CD4-positive, alpha-beta T cell treated with Interleukin-12 subunit alpha and Interleukin-12 subunit beta, for 1 hour (primary cell): ENCODE results near the gene RFESD.
"Not testable (repeated sequence)": the region's sequence is repeated elsewhere in the genome, so short reads cannot be mapped to it uniquely, and the experiment has no call there.

Source experiments
- DNase-seq: peaks from one replicate; pipeline ENCODE4 v3.0.0-alpha.2; 2020

Gene RFESD

DNA sequence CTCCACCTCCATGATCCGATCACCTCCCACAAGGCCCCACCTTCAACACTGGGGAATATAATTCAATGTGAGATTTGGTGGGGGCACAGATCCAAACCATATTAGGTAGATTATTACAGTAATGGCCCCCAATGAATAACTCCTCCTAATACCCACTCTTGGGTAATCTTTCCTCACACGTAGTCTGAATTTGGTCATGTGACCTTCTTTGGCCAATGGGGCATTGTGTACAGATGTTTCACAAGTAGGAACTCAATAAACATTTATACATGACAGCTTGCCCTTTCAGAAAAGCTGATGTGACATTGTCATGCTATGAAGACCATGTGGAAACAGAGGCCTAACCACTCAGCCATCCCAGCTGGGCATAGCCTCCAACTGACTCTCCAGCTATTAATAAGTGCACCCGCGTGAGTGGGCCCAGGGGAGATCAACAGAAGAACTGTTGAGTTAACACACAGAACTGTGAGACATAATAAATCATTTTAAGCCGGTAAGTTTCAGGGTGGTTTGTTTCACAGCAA lies 16.1 kb upstream of the RFESD start:
- DNase-seq, result no peak

DNA sequence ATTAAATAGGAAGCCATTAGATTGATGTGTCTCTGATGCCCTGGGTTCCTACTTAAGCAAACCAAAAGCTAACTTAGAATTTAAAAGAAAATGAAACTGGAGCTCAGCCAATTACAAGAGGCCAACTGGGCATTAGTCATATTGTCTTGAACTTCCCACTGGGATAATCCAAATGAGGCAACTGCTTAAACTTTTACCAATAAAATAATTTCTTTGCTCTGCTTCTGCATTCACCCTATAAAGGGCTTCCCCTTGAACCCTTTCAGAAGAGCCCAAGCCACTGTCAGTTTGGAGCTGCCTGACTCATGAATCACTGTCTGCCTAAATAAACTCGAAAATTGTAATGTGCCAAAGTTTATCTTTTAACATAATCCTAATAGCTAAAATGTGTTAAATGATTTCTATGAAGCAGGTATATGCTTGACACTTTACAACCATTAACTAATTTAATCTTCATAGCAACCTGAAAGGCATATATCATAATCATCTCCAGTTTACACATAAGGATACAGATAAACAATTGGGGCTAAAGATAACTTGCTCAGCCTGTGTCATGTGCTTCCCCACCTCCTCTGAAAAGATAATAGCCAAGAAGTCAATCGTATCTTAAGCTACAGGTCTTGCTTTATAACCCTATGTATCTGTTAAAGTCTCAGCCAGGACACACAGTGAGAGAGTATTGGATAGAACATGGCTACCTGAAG lies 15.2 kb upstream of the RFESD start:
- DNase-seq, result no peak

DNA sequence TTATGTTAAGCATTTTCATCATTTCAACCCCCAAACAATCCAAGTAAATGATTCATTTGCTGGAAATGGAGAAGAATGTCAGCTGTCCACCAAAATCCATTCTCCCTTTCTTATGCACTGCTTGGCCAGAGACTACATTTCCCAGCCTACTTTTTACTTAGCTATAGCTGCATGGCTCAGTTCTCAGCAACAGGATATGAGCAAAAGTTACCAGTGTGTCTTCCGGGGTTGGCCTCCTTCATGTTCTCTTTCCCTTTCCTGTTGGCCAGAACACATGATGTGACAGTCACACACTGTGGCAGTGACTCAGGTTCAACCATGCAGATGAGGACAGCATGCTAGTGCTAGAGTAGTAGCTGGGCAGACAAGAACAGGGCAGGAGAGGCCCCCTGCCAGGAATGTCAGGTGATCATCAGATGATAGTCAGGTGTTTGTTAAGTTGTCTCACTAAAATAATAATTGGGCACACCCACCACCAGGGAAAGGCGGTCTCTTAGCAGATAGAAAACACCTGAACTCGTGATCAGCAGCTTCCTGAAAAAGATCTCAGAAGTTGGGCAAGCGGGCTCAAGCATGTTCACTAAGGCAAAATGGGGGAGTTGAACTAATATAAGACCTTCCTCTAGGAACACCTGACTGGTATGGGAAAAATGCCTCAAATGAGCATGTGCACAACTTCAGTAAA lies 14.4 kb upstream of the RFESD start:
- peak; percentile 80 for DNase-seq

DNA sequence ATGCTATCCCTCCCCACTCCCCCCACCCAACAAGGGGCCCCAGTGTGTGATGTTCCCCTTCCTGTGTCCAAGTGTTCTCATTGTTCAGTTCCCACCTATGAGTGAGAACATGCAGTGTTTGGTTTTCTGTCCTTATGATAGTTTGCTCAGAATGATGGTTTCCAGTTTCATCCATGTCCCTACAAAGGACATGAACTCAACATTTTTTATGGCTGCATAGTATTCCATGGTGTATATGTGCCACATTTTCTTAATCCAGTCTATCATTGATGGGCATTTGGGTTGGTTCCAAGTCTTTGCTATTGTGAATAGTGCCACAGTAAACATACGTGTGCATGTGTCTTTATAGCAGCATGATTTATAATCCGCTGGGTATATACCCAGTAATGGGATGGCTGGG lies 13.6 kb upstream of the RFESD start:
- not testable (repeated sequence) for DNase-seq

DNA sequence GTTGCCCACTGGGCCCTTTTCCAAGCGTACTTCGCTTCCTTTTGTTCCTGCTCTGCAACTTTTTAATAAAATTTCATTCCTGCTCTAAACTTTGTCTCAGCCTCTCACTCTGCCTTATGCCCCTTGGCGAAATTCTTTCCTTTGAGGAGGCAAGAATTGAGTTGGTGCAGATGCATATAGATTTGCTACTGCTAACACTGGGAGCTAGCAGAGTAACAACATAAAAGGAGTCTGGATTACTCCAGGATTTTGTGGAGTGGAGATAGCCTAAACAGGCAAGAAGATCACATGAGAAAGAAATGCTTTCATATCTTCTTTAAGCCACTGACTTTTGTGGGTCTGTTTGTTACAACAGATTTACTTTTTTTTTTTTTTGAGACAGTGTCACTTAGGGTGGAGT lies 12.9 kb upstream of the RFESD start:
- no peak for DNase-seq

DNA sequence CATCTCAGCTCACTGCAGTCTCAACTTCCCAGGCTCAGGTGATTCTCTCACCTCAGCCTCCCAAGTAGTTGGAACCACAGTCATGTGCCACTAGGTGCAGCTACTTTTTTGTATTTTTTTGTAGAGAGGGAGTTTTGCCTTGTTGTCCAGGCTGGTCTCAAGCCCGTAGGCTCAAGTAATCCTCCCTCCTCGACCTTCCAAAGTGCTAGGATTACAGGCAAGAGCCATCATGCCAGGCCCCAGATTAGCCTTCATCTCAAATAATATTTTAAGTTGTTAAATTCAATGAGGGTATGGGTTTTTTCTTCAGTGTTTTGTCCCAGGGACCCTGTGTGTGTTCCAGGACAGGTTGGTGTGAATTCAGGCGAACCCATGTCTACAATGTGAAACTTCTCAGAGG lies 12.5 kb upstream of the RFESD start:
- no peak for DNase-seq

DNA sequence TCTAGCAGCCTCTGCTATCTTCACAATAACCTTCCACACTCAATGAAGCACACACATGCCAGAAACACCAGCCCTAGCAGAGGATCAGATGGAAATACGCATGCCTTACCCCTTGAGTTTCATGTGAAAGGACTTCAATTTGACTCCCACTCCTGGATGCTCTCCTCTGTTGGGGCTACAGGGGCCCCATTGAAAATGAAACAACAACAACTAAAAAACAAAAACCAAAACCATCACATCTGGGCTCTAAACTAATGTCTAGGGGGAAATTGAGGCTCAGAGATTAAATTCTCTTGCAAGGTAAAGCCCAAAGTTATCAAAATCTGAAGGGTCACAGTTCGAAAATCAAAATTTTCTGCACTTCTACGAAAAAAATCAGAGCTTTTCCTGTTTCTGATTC lies 7.9 kb upstream of the RFESD start:
- no peak for DNase-seq

DNA sequence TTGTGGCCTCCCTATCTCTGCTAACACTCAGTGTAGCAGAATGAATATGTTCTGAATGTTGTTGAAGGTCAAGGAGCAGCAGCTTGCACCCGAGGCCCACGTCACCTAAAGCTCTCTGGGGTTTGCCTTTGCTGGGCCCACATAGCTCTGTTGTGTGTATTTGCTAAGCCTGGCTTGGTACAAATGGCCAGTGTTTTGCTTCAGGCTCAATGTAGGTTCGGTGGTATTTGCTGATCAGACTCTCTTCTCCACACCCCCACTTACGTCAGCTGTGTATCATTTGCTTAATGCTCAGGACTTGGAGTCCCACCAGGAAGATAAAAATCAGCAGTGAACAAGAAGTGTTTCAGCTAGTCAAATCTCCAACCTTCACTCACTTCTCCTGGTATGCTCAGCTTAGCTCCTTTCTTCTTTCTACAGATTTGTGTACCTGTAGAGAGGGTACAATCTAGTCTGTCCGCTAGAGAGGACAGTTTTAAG lies 4.8 kb upstream of the RFESD start:
- DNase-seq, result no peak

DNA sequence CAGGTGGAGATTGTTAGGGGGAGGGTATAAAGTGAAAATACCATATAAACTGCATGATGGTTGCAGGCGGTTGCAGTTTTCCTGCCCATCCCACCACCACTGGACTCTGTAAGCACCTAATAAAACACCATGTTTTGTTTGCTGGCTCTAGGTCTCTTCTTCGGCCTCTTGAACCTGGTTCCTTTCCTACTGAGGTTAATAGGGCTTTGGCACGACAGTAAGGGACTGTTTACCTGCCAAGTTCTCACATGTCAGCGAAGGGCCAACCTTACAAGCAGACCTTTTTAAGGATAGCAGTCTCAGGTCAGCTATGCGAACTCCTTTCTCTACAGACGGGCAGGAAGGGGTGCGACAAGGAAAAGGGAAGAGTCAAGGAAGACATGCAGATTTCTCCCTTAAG lies 3.4 kb upstream of the RFESD start:
- no peak for DNase-seq

DNA sequence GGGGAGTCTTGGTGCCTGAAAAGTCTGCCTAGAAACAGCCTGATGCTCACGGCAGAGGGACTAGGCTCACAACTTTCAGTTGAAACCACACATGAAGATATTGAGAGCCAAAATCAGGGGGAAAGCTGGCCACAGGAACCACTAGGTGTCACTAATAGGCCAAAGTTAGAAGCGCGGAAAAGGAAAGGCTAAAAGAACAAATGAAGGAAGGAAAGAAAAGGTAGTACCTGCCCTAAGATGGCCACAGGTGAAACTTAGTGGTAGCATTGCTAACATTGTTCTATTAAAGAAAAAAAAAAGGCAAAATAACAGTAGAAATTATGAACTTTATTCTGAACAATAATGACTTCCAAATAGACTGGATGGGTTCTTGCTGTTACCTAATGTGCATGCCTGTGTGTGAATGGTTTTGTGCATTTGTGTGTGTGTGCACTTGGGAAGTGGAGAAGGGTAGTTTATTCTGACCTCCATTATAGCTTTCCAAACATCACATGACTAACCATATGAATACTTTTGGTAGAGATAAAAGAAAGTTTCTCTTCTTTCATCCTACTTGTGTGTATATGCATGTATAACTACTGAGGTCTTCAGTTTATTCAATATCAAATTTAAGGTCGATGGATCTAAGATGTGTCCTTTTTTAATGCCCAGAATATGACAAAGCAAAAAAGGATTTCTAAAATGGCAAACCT lies 2.1 kb upstream of the RFESD start:
- DNase-seq, result peak; percentile 70

DNA sequence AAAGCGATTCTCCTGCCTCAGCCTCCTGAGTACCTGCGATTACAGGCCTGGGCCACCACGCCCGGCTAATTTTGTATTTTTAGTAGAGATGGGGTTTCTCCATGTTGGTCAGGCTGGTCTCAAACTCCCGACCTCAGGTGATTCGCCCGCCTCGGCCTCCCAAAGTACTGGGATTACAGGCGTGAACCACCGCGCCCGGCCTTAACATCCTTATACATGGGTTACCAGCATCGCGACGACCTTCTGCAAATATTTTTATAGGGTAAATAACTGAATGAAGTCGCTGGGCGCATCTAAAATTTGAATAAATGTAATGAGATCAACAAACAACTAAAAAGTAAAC lies 380 bp upstream of the RFESD start:
- not testable (repeated sequence) for DNase-seq

DNA sequence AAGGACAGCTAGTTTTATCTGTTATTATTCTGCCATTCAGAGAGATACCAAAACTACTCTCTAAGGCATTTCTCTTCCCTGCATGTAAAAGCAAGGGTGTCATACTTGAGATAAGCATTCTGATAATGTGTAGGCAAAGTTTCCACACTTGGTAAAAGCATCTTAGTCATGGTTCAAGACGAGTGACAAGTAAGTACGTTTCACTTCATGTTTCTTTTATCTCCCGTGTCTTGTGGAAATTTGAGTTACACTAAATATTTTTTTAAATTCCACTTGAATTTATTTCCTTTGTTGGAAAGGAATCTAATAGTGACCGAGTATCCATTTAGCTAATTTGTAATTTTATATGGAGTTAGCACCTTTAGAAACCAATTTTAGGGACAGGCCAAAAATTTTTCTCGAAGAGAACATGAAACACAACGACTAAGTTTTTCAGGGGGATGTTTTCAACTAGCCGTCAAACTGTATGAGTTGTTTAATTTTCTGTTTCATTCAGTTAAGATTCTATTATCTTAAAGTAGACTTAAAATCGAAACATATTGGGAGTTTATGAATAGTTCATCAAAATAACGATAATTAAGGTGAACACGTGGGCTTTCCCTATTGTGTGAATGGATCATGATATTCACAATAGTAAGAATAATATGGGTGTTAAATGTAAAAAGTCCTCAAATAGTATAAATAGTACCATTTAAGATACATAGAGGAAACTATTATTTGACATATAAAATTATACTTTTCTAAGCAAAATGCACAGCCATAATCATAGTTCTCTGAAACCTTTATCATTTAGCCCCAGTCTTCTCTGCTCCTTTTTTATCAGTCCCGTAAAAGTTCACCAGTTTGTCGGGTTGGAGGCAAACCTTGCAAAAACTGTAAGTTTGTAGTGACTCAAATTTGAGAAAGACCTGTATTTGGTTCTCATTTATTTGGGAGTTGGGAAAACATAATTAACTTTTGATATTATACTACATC lies 1.6 kb downstream of the RFESD start:
- no peak for DNase-seq

DNA sequence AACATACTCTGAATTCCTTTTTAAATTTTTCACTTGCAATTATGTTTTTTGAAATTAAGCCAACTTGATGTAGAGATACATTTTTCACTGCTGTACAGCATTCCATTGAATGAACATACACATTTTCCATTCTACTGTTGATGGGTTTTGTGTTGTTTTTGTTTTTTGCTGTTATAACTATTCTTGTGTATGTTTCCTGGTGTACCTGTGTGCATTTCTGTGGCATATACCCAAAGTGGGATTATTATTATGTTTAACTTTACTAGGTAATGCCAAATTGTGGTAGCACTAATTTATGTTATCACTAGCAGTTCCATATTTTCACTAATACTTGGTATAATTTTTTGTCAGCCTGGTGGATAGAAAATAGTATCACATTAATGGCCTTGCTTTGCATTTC lies 2.7 kb downstream of the RFESD start:
- no peak for DNase-seq

DNA sequence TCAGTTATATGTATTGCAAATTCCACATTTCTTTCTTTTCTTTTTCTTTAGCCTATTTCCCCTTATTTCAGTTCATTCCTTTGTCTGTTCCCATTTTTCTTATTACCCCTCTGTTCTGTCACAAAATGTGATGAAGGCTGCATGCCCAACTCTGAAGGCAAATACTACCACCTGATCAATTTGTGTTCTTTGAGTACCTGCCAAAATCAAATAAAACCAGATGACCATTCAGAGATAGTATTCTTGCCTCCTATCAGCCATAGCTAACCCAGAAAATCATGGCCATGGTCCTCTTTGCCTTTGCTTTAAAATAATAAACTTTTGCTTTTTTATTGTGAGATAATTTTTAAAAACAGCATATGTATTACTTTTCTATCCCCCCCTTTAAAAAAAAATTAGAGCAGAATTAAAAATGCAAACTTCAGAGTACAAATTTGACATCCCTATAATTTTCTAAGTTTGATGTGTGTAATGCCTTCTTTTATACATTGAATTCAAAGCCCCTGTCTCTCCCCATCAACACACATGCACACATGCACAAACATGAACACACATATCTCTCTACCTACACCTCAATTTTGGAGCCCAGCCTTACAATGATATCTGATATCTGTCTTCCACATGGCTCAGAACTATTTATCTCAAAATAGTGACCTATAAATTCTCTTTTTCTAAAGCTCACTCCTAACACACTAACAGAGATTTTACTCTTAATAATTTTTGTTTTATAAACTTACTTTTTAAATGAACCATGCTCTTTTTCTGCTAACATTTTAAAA lies 3.5 kb downstream of the RFESD start:
- DNase-seq, result no peak

DNA sequence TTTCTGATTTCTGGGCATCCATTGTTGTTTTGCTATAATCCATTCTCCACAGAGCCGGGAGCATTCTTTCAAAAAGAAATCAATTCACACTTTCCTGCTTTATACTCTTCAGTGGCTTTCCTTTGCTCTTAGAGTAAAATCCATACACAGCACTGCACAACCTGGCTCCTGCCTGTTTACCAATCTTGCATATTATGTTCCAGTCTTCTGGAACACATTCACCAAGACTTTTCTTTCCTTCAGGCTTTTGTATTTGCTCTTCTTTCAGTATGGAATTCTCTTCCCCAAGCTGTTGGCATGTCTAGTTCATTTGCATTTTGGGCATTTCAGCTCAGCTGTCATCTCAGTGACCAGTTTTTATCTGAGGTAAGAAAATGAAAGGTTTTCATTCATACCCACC lies 6.3 kb downstream of the RFESD start:
- DNase-seq, result no peak

DNA sequence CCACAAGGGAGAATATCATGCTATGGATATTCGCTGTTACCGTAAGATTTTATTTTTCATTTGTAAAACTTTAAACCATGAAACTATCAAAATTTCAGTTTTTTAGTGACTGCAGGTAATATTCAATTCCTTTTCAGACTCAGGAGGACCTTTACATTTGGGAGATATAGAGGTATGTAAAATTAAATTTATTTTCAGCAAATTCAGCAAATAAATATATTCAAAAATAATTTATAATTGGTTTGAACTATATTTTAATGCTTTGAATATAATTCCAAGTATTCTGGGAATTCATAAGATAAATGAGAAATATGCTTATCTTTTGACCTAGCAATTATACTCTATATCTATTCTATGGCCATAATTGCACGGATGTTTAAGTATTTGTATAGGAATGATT lies 7.6 kb downstream of the RFESD start:
- DNase-seq, result no peak

DNA sequence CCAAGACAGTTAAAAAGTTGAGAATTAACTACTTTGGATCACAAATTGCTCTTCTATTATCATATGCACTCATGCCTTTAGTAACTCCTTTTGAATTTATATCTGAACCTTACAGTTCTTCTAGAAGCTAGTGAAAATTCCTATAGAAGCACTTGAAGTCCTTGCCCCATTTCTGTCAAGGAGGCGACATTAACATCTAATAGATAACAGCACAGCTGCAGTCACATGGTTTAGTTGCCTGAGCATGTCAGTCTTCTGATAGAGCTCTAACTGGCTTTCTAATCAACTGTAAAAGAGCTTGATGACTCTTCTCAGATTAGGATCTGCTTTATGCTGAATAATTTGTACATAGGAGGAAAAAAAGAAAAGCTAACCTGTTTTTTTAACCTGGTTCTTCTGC lies 9.0 kb downstream of the RFESD start:
- no peak for DNase-seq

DNA sequence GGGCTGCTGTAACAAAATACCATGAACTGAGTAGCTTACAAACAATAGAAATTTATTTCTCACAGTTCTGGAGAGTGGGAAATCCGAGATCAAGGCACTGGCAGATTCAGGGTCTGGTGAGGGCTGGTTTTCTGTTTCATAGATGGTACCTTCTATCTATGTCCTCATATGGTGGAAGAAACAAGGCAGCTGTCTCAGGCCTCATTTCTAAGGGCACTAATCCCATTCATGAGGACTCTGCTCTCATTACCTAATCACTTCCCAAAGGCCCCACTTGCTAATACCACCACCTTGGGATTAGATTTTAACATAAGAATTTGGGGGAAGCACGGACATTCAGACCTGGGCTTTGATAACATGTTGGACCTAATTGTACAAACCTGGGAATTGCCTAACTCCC lies 13.5 kb downstream of the RFESD start:
- no peak for DNase-seq

DNA sequence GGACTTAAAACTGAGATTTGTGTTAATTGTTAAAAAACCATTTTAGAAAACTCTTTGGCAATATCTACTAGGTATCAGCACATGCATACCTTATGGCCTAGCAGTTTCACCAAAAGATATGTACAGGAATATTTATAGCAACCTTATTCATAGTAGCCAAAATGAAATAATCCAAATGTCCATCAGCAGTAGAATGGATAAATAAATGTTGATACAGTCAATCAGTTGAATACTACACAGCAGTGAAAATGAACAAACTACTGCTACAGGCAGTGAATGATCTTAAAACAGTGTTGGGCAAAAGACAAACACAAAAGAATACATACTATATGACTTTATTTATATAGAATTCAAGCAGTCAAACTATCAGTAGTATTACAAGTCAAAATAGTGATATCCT lies 16.4 kb downstream of the RFESD start:
- DNase-seq, result no peak

DNA sequence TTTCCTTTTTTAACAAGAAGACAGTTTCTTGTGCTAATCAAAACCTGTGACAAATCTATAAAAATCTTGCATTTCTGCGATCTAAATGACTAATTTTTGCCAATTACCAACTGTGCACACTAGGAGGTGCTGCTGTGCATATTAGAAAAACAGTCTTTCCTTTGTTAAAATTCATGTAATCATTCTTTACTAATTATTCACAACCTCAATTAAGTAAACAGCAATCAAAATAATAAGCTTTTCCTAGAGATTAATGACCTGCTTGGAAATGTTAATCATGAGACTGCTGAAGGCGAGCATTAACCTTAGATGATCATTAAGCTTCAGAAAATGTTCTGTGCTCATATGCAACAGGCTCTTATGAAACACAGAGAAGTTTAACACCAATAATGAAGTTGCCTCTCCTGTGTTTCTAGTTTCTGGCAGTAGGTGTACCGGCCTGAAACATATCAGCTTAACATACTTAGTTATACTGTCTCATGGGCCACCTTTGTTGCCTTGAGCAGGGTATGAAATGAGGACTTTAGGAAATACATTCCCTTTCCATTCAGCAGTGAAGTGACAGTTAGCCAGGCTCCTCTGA lies 17.7 kb downstream of the RFESD start:
- DNase-seq, result peak; percentile 50

DNA sequence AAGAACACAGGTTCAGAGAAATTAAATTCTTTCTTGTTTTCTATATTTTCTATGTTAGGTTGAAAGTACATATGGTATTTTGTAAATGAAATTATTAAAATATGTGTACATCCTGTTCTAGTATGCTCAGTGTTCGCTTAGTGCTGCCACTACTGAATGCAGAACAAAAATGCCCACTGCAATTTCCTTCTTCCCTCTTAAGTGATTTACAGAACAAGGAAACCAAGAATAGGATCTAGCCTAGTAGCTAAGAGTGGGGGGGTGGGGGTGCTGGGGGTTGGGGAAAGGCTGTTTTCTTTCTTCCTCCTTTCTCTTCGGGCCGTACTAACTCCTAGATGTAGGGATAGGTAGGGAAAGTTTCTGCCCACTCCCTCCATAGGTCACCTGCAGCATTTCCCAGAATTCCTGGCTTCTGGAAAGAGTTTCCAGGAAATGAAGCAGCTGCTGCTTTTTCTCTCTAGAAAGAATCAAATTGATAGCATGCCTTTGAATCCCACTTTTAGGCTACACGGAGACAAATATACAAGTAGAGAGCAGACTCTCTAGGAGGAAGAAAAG lies 20.6 kb downstream of the RFESD start:
- no peak for DNase-seq
